Measurements from ENCODE around the gene DMKN.

Gene DMKN

GRCh38 chr19:35545001-35545854 lies 31.8 kb upstream of the DMKN start, which contains the start of gene TMEM147:
Gene TMEM147, plus strand, starts transcription at chr19:35545626. Its CDS starts 114 bp downstream, at chr19:35545740.
- TF ChIP-seq CTCF (conservative IDR thresholded peaks at IDR 0.05; ENCODE audit: low read length) (no peak), EZH2phosphoT487 (IDR thresholded peaks at IDR 0.05; ENCODE audit: borderline replicate concordance) (no peak)
- peak within 1 kb of the TSS; percentile 92 for H3K4me2 ChIP-seq (ENCODE audit: low read depth, low read length, poor library complexity, severe bottlenecking)

GRCh38 chr19:35544110-35544802 lies 30.8 kb upstream of the DMKN start:
- Histone ChIP-seq H3K4me1 (ENCODE audit: insufficient read depth, low read length, poor library complexity, severe bottlenecking) (peaks cover 39% of the 10 kb centered on the region), H3F3A (ENCODE audit: low read depth) (no peaks in the 10 kb centered on the region), H3K9me3 (ENCODE audit: insufficient read depth, low read depth, low read length) (no peaks in the 10 kb centered on the region), H2AFZ (ENCODE audit: low read length) (no peak overlapping the region), H3K36me3 (ENCODE audit: insufficient read depth, low read length) (no peaks in the 10 kb centered on the region), H3K4me2 (ENCODE audit: low read depth, low read length, poor library complexity, severe bottlenecking) (peak overlapping the region; percentile 92), H4K20me1 (ENCODE audit: insufficient read depth, low read length, poor library complexity, severe bottlenecking) (no peaks in the 10 kb centered on the region), H3K79me2 (ENCODE audit: insufficient read depth, low read length) (peaks cover 40% of the 10 kb centered on the region), H3K27me3 (ENCODE audit: insufficient read depth, low read length, poor library complexity, severe bottlenecking) (no peaks in the 10 kb centered on the region), H3K9ac (ENCODE audit: low read depth, low read length, poor library complexity, severe bottlenecking) (peak overlapping the region; percentile 99), H3K4me3 (ENCODE audit: low read length, poor library complexity, severe bottlenecking) (peak overlapping the region; percentile 99), H3K9me2 (replicated peaks; ENCODE audit: low read depth, low read length) (no peaks in the 10 kb centered on the region)
- no peak for TF ChIP-seq CTCF (conservative IDR thresholded peaks at IDR 0.05; ENCODE audit: low read length)
- no peak for TF ChIP-seq EZH2phosphoT487 (IDR thresholded peaks at IDR 0.05; ENCODE audit: borderline replicate concordance)

More at GRCh38 chr19:35545001-35545854, 31.8 kb upstream of the DMKN start, which contains the start of gene TMEM147:
- Histone ChIP-seq H3F3A (ENCODE audit: low read depth) (no peaks in the 10 kb centered on the region), H3K9me2 (replicated peaks; ENCODE audit: low read depth, low read length) (no peaks in the 10 kb centered on the region), H3K9ac (ENCODE audit: low read depth, low read length, poor library complexity, severe bottlenecking) (peak within 1 kb of the TSS; percentile 99), H3K9me3 (ENCODE audit: insufficient read depth, low read depth, low read length) (no peaks in the 10 kb centered on the region), H3K27me3 (ENCODE audit: insufficient read depth, low read length, poor library complexity, severe bottlenecking) (no peaks in the 10 kb centered on the region), H4K20me1 (ENCODE audit: insufficient read depth, low read length, poor library complexity, severe bottlenecking) (no peaks in the 10 kb centered on the region), H2AFZ (ENCODE audit: low read length) (peak within 1 kb of the TSS; percentile 86), H3K4me3 (ENCODE audit: low read length, poor library complexity, severe bottlenecking) (peak within 1 kb of the TSS; percentile 99), H3K4me1 (ENCODE audit: insufficient read depth, low read length, poor library complexity, severe bottlenecking) (peaks cover 29% of the 10 kb centered on the region), H3K36me3 (ENCODE audit: insufficient read depth, low read length) (no peaks in the 10 kb centered on the region), H3K79me2 (ENCODE audit: insufficient read depth, low read length) (peaks cover 40% of the 10 kb centered on the region)

GRCh38 chr19:35543280-35544109 lies 30.0 kb upstream of the DMKN start:
- Histone ChIP-seq H3K4me2 (ENCODE audit: low read depth, low read length, poor library complexity, severe bottlenecking) (peak overlapping the region; percentile 92), H3K9me2 (replicated peaks; ENCODE audit: low read depth, low read length) (no peaks in the 10 kb centered on the region), H3K4me1 (ENCODE audit: insufficient read depth, low read length, poor library complexity, severe bottlenecking) (peaks cover 40% of the 10 kb centered on the region), H3K27me3 (ENCODE audit: insufficient read depth, low read length, poor library complexity, severe bottlenecking) (no peaks in the 10 kb centered on the region), H3K9ac (ENCODE audit: low read depth, low read length, poor library complexity, severe bottlenecking) (peak overlapping the region; percentile 99), H3K79me2 (ENCODE audit: insufficient read depth, low read length) (peaks cover 40% of the 10 kb centered on the region), H3K36me3 (ENCODE audit: insufficient read depth, low read length) (no peaks in the 10 kb centered on the region), H4K20me1 (ENCODE audit: insufficient read depth, low read length, poor library complexity, severe bottlenecking) (no peaks in the 10 kb centered on the region), H3F3A (ENCODE audit: low read depth) (no peaks in the 10 kb centered on the region), H3K9me3 (ENCODE audit: insufficient read depth, low read depth, low read length) (no peaks in the 10 kb centered on the region), H3K4me3 (ENCODE audit: low read length, poor library complexity, severe bottlenecking) (peak overlapping the region; percentile 99), H2AFZ (ENCODE audit: low read length) (no peak overlapping the region)
- TF ChIP-seq CTCF (conservative IDR thresholded peaks at IDR 0.05; ENCODE audit: low read length) (no peak), EZH2phosphoT487 (IDR thresholded peaks at IDR 0.05; ENCODE audit: borderline replicate concordance) (no peak)
